ENCODE results near the gene MISFA.
"Not testable (repeated sequence)": the region's sequence is repeated elsewhere in the genome, so short reads cannot be mapped to it uniquely, and the experiment has no call there.

Gene MISFA

DNA sequence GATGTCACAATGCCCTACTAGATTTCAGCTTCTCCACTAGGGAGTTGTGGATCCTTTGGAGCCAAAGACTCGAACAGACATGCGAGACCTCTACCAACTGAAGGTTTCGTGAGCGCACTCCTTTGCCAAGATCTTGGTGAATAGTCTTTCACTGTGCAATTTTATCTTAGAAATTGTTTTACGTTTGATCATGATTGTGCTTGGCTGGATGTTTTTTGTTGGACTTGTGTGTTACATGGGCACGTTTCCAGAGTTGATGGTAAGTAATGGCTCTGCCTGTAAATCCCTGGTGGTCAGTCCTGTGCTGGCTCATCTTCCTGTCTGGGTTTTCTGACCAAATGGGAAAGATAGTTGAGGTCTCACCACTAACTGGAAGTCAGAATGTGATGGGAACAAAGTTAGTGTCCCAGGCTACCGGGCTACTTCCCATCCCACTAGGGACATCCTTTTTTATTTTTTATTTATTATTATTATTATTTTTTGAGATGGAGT, at the start of gene MISFA:
TSS of gene MISFA (plus strand) at position 51 of the 492 bp plus-strand sequence. CDS start at position 191, 140 bp downstream.
- no peak within 1 kb of the TSS for H3K27ac Mint-ChIP-seq
- H3K9me3 Mint-ChIP-seq, result no peaks in the 10 kb centered on the region
- no peak within 1 kb of the TSS for H3K4me3 Mint-ChIP-seq
- no peaks in the 10 kb centered on the region for H3K27me3 Mint-ChIP-seq
- H3K4me1 Mint-ChIP-seq, result no peaks in the 10 kb centered on the region
- H3K36me3 Mint-ChIP-seq, result no peaks in the 10 kb centered on the region

DNA sequence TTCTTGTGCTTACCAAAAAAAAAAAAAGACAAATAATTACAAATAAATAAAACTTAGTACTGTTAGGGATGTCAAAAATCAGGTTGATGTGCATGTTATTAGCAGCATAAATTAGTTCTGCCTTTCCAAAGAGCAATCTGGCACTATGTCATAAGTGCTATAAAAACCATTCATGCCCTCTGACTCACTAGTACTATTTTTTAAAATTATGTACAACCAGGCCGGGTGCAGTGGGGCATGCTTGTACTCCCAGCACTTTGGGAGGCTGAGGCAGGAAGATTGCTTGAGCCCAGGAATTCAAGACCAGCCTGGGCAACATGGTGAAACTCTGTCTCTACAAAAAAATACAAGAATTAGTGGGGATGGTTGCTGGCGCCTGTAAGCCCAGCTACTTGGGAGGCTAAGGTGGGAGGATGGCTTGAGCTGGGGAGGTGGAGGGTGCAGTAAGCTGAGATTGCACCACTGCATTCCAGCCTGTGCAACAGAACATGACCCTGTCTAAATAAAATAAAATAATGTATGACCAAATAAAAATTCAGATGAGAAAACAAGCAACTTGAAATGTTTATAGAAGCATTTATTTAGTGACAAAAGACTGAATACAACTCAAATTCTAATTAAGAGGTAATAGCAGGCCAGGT, 36.4 kb upstream of the MISFA start:
- no peaks in the 10 kb centered on the region for H3K27me3 Mint-ChIP-seq
- H3K9me3 Mint-ChIP-seq, result no peaks in the 10 kb centered on the region
- H3K27ac Mint-ChIP-seq, result no peak overlapping the region
- no peak overlapping the region for H3K4me3 Mint-ChIP-seq
- no peaks in the 10 kb centered on the region for H3K36me3 Mint-ChIP-seq
- H3K4me1 Mint-ChIP-seq, result no peaks in the 10 kb centered on the region

GRCh38 chr11:18564149-18564548, 35.4 kb upstream of the MISFA start:
- Mint-ChIP-seq H3K9me3 (no peaks in the 10 kb centered on the region), H3K27ac (no peak overlapping the region), H3K4me1 (no peaks in the 10 kb centered on the region), H3K27me3 (no peaks in the 10 kb centered on the region), H3K4me3 (no peak overlapping the region), H3K36me3 (no peaks in the 10 kb centered on the region)

DNA sequence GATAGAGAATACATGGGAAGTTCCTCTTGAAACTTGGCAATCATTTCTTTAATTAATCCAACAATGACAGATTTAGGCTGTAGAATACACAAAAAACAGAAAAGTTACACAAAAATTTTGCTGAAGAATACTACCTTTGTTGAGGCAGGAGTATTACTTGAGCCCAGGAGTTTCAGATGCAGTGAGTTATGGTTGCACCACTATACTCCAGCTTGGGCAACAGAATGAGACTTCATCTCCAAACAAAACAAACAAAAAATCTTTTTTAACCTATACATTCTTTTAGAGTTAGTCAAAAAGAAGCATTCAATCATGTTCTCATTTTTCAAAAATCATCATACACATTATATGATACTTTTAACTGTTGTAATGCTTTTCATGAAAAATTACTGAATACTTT, 33.2 kb upstream of the MISFA start:
- H3K36me3 Mint-ChIP-seq, result peaks cover 3% of the 10 kb centered on the region

DNA sequence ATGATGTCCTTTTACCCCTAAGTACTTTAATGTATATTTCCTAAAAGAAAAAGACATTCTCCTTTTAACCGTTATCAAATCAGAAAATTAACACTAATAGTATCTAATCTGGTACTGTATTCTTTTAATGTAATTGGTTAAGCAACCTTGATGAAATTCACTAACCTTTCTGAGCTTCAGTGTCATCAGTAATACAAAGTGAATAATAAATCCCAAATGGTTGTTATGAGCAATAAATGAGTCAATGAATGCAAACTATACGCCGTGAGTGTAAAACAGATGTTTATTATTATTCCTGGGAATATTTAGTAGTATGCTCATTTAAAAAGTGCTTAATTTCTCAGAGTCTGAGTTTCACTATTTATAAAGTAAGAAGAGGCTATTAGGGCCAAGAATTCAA, 32.5 kb upstream of the MISFA start:
- peaks cover 3% of the 10 kb centered on the region for H3K36me3 Mint-ChIP-seq
- H3K27me3 Mint-ChIP-seq, result no peaks in the 10 kb centered on the region
- no peak overlapping the region for H3K27ac Mint-ChIP-seq
- H3K9me3 Mint-ChIP-seq, result no peaks in the 10 kb centered on the region
- H3K4me3 Mint-ChIP-seq, result no peak overlapping the region
- no peaks in the 10 kb centered on the region for H3K4me1 Mint-ChIP-seq

More for the DNA sequence above, 33.2 kb upstream of the MISFA start:
- no peak overlapping the region for H3K4me3 Mint-ChIP-seq
- H3K27me3 Mint-ChIP-seq, result no peaks in the 10 kb centered on the region
- no peaks in the 10 kb centered on the region for H3K4me1 Mint-ChIP-seq
- no peak overlapping the region for H3K27ac Mint-ChIP-seq
- H3K9me3 Mint-ChIP-seq, result no peaks in the 10 kb centered on the region

DNA sequence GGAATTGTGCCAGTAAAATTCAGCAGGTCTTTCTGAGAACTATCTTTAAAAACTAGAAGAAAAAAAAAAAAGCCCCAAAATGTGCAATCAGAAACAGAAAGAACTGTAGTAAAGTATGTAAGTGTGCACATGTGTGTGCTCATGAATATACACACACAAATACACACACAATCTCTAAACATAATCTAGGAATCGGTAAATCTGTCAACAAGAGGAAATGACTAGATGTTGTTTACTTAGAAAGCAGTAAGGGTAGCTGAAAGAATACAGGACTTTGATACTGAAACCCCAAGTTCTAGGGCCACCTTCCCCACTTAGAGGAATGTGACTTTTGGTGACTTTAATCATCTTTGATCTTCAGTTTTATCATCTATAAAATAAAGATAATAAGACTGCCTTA, 24.2 kb upstream of the MISFA start:
- no peaks in the 10 kb centered on the region for H3K9me3 Mint-ChIP-seq
- H3K4me3 Mint-ChIP-seq, result no peak overlapping the region
- H3K36me3 Mint-ChIP-seq, result peaks cover 5% of the 10 kb centered on the region
- H3K4me1 Mint-ChIP-seq, result peaks cover 7% of the 10 kb centered on the region
- no peak overlapping the region for H3K27ac Mint-ChIP-seq
- no peaks in the 10 kb centered on the region for H3K27me3 Mint-ChIP-seq

- H3K4me1 Mint-ChIP-seq, result peaks cover 11% of the 10 kb centered on the region
- H3K27ac Mint-ChIP-seq, result no peak overlapping the region
- H3K27me3 Mint-ChIP-seq, result no peaks in the 10 kb centered on the region
- no peak overlapping the region for H3K4me3 Mint-ChIP-seq
- no peaks in the 10 kb centered on the region for H3K9me3 Mint-ChIP-seq
- peaks cover 2% of the 10 kb centered on the region for H3K36me3 Mint-ChIP-seq
These were observed 20.5 kb upstream of the MISFA start for GRCh38 chr11:18578975-18579598.

DNA sequence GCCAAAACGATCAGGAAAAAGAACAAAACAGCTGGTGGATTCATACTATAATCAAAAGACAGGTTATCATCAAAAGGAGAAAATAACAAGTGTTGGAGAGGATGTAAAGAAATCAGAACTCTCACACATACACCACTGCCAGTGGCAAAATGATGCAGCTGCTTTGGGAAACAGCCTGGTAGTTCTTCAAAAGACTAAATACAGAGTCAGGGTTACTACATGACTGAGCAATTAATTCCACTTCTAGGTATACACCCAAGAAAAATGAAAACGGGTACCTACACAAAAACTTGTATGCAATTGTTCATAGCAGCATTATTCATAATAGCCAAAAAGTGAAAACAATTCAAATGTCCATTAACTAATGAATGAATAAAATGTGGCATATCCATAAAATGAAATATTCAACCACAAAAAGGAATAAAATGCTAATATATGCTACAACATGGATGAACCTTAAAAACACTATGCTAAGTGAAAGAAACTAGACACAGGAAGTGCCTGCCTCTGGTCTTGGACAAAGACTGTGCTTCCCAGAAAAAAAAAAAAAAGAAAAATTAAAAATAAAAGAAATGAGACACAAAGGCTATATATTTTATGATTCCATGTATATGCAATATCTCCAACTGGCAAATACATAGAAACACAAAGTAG, 19.3 kb upstream of the MISFA start:
- peaks cover 2% of the 10 kb centered on the region for H3K36me3 Mint-ChIP-seq
- no peak overlapping the region for H3K4me3 Mint-ChIP-seq
- no peak overlapping the region for H3K27ac Mint-ChIP-seq
- H3K9me3 Mint-ChIP-seq, result no peaks in the 10 kb centered on the region
- H3K4me1 Mint-ChIP-seq, result peaks cover 11% of the 10 kb centered on the region
- H3K27me3 Mint-ChIP-seq, result no peaks in the 10 kb centered on the region

DNA sequence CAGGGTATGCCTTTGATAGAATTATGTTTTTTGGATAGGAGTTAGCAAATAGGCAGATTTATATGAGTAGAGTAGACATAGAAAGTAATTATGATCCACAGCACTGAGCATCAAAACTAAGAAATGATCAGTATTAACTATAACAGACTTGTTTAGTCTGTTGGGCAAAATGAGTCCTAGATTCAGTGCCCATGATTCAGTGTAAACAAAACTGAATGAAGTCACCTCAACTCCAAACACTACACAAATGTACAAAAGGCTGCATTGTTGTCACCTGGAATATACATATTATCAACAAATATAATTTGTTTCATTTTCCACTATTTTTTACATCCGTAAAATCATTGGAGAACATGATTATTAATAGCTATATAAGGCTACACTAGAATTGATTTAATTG, 17.8 kb upstream of the MISFA start:
- Mint-ChIP-seq H3K4me1 (peaks cover 11% of the 10 kb centered on the region), H3K4me3 (no peak overlapping the region), H3K9me3 (no peaks in the 10 kb centered on the region), H3K36me3 (no peaks in the 10 kb centered on the region), H3K27ac (no peak overlapping the region), H3K27me3 (no peaks in the 10 kb centered on the region)

GRCh38 chr11:18588297-18589252, 11.0 kb upstream of the MISFA start, which contains the start of gene UEVLD:
Gene UEVLD, minus strand, starts transcription at chr11:18588734. Its CDS starts 80 bp downstream, at chr11:18588654.
- Mint-ChIP-seq H3K9me3 (no peaks in the 10 kb centered on the region), H3K4me3 (no peak within 1 kb of the TSS), H3K27me3 (no peaks in the 10 kb centered on the region), H3K27ac (no peak within 1 kb of the TSS), H3K36me3 (no peaks in the 10 kb centered on the region), H3K4me1 (no peaks in the 10 kb centered on the region)

GRCh38 chr11:18590571-18590970, 9.0 kb upstream of the MISFA start:
- Mint-ChIP-seq H3K4me3 (no peak overlapping the region), H3K36me3 (no peaks in the 10 kb centered on the region), H3K27ac (no peak overlapping the region), H3K9me3 (no peaks in the 10 kb centered on the region), H3K27me3 (no peaks in the 10 kb centered on the region), H3K4me1 (no peaks in the 10 kb centered on the region)

DNA sequence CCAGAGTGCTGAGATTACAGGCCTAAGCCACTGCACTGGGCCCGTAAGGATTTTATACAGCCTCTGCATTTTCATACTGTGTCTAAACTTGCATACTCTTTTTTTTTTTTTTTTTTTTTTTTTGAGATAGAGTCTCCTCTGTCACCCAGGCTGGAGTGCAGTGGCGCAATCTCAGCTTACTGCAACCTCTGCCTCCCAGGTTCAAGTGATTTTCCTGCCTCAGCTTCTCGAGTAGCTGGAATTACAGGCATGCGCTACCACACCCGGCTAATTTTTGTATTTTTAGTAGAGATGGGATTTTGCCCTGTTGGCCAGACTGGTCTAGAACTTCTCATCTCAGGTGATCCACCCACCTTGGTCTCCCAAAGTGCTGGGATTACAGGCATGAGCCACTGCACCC, 5.5 kb upstream of the MISFA start:
- not testable (repeated sequence) for H3K27me3 Mint-ChIP-seq, H3K27ac Mint-ChIP-seq, H3K4me1 Mint-ChIP-seq

DNA sequence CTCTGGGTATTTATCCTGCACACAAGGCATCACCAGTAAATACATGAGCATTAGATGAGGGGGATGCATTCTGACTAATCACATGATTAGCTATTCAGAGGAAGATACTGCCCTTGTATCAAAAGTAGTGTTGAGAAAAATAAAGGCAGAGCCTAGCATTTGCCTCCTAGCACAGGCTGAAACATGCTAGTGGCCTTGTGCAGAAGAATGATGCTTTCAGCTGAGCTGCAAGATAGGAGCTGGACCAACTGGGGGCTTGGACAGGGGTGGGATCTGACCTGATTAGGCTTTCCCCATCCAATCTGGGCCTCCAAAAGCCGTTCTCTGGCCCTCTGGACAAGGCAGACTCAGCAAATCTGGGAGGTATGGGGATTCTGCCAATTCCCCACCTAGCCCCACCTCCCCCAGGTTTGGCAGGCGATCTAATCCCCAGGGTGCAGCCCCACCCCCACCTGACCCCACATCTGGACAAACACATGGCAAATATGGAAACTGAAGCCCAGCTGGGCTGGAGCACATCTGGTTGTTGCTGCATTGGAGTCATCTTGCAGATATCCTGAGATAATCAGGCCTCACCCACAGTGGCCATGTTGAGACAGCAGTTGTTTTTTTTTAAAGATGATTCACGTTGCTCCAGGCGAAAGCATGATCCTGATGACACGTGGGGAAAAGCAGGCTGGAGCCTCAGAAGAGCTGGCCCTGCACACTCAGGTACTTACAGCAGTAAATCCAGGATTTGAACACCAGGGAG, 4.4 kb upstream of the MISFA start:
- H3K27ac Mint-ChIP-seq, result no peak overlapping the region
- no peaks in the 10 kb centered on the region for H3K27me3 Mint-ChIP-seq
- no peaks in the 10 kb centered on the region for H3K9me3 Mint-ChIP-seq
- no peaks in the 10 kb centered on the region for H3K36me3 Mint-ChIP-seq
- H3K4me1 Mint-ChIP-seq, result no peaks in the 10 kb centered on the region
- H3K4me3 Mint-ChIP-seq, result no peak overlapping the region

More for the DNA sequence above, 5.5 kb upstream of the MISFA start:
- not testable (repeated sequence) for H3K4me3 Mint-ChIP-seq, H3K9me3 Mint-ChIP-seq, H3K36me3 Mint-ChIP-seq

- no peaks in the 10 kb centered on the region for H3K4me1 Mint-ChIP-seq
- no peaks in the 10 kb centered on the region for H3K36me3 Mint-ChIP-seq
- H3K27me3 Mint-ChIP-seq, result no peaks in the 10 kb centered on the region
- no peak overlapping the region for H3K27ac Mint-ChIP-seq
- H3K9me3 Mint-ChIP-seq, result no peaks in the 10 kb centered on the region
- no peak overlapping the region for H3K4me3 Mint-ChIP-seq
These were observed 1.5 kb downstream of the MISFA start for GRCh38 chr11:18600915-18601569.
